Sigmoid colon (tissue), 7 donors: ENCODE data around the gene NDC80. TPM values are rescaled to one million over a fixed set of nuclear protein-coding genes. Genes with fewer than 3 reads are reported as not detected.

Experiments
- DNase-seq: peaks from one replicate; pipeline ENCODE4 v3.0.0-alpha.2; 2019
- H3K27ac ChIP-seq, 4 donors: fragments of 200-600 bp; sonication (generic); one replicate each; pipeline ENCODE4 v1.5.1; 2016 to 2019; ENCODE audit warnings: mild to moderate bottlenecking in 1 of 4
- H3K27me3 ChIP-seq, 3 donors: fragments of 200-600 bp; sonication (generic); one replicate each; pipeline ENCODE4 v1.5.1; 2019; ENCODE audit warnings: mild to moderate bottlenecking in 1 of 3
- H3K36me3 ChIP-seq, 4 donors: fragments of 200-600 bp; sonication (generic); one replicate each; pipeline ENCODE4 v1.5.1; 2016 to 2019
- H3K4me1 ChIP-seq, 4 donors: fragments of 200-600 bp; sonication (generic); one replicate each; pipeline ENCODE4 v1.5.1; 2017 to 2019
- H3K4me3 ChIP-seq, 4 donors: fragments of 200-600 bp; sonication (generic); one replicate each; pipeline ENCODE4 v1.5.1; 2017 to 2019; ENCODE audit warnings: mild to moderate bottlenecking in 2 of 4, moderate library complexity in 1 of 4
- H3K9me3 ChIP-seq, 4 donors: fragments of 200-600 bp in 3 of 4; sonication (generic) in 3 of 4; one replicate each; pipeline versions ENCODE4 v1.5.1 to v1.6.1; 2013 to 2019
- EP300 ChIP-seq, 4 donors: sonication (generic); formaldehyde crosslinking; IDR thresholded peaks; one replicate each; pipeline ENCODE4 v1.6.1; 2017; ENCODE audit warnings: antibody characterized with exemption in 4 of 4
- POLR2A ChIP-seq, 2 donors: fragments of 450-650 bp; IDR thresholded peaks; one replicate each; pipeline ENCODE4 v1.6.1; 2016; ENCODE audit warnings: antibody characterized with exemption in 2 of 2, mild to moderate bottlenecking in 2 of 2, moderate library complexity in 2 of 2
- POLR2AphosphoS5 ChIP-seq, 4 donors: sonication (generic); formaldehyde crosslinking; IDR thresholded peaks; one replicate each; pipeline ENCODE4 v1.6.1; 2017; ENCODE audit warnings: antibody characterized with exemption in 4 of 4
- WGBS, 2 donors: extraction: QIAGEN DNeasy Blood & Tissue Kit; methylation state at CpG; one replicate each; pipeline ENCODE4 v1.1.7; 2013; 5-methylcytosine and 5-hydroxymethylcytosine counted together
- intact Hi-C: fragments of 100-400 bp; cut with DNase I; formaldehyde crosslinking; loops from one replicate; pipeline ENCODE4 v1.15.1; 2023
- polyA plus RNA-seq, 3 donors: library from polyadenylated mRNA; stranded (reverse); fragments of 200-250 nt; gene quantifications; one replicate each; pipeline ENCODE4 v1.2.3, GENCODE V29; 2013
- total RNA-seq, 4 donors: library from RNA; depleted of rRNA; stranded (reverse); fragments of >200 nt; gene quantifications; one replicate each; pipeline ENCODE4 v1.1.0, GENCODE V29; 2016
- TF ChIP-seq, protein P1 (sequence below), 4 experiments: fragments of 450-650 bp in 3 of 4; fragments of 200-600 bp in 1 of 4; IDR thresholded peaks; one replicate each; pipeline ENCODE4 v1.5.1; 2016 to 2019; ENCODE audit warnings: antibody characterized with exemption in 4 of 4, mild to moderate bottlenecking in 3 of 4, moderate library complexity in 2 of 4
- donor health status: healthy with polysubstance abuse.
- donor health status: Bipolar disorder and iron deficiency.
- donor health status: healthy.

Gene NDC80
- total and polyA plus RNA-seq, 7 donors: 0.36 to 12.6 (median 1.2) TPM; not detected in 2

DNA sequence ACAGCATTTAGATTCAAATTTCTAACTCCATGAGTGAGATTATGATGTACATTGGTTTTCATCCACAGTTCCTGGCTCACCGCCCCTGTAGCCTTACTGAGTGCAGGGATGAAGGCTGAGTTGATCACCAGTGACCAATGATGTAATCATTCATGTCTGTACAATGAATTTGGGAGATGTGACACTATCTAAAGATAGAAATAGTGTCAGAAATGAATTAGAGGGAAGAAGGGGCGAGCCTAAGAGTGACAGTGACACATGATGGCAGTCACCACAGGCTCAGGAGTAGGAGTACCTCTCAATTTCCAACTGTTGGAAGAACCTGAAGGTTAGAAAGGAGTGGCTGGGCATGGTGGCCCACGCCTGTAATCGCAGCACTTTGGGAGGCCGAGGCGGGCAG, 3.2 kb upstream of the NDC80 start:
- Histone ChIP-seq H3K36me3 (peaks cover 0 to 9% (median 0%) of the 10 kb centered on the region in 4 donors), H3K27ac (no peak overlapping the region), H3K27me3 (peaks cover 0 to 4% (median 0%) of the 10 kb centered on the region in 3 donors), H3K4me3 (no peak overlapping the region), H3K9me3 (no peaks in the 10 kb centered on the region), H3K4me1 (peaks cover 0 to 23% (median 18%) of the 10 kb centered on the region in 4 donors)
- intact Hi-C loops: no loop called here
- no peak for DNase-seq
- TF ChIP-seq POLR2AphosphoS5 (IDR thresholded peaks at IDR 0.05): no peak
- TF ChIP-seq, protein P1, sequence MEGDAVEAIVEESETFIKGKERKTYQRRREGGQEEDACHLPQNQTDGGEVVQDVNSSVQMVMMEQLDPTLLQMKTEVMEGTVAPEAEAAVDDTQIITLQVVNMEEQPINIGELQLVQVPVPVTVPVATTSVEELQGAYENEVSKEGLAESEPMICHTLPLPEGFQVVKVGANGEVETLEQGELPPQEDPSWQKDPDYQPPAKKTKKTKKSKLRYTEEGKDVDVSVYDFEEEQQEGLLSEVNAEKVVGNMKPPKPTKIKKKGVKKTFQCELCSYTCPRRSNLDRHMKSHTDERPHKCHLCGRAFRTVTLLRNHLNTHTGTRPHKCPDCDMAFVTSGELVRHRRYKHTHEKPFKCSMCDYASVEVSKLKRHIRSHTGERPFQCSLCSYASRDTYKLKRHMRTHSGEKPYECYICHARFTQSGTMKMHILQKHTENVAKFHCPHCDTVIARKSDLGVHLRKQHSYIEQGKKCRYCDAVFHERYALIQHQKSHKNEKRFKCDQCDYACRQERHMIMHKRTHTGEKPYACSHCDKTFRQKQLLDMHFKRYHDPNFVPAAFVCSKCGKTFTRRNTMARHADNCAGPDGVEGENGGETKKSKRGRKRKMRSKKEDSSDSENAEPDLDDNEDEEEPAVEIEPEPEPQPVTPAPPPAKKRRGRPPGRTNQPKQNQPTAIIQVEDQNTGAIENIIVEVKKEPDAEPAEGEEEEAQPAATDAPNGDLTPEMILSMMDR (IDR thresholded peaks at IDR 0.05): no peak
- no peak for TF ChIP-seq EP300 (IDR thresholded peaks at IDR 0.05)
- 70 to 74% methylated on average over 6 of the region's 6 CpGs for WGBS, 2 donors

- H3K27me3 ChIP-seq: peaks cover 0 to 4% (median 0%) of the 10 kb centered on the region in 3 donors
- TF ChIP-seq, protein P1 (IDR thresholded peaks at IDR 0.05): no peak
- TF ChIP-seq POLR2A (IDR thresholded peaks at IDR 0.05): no peak
- no peak for TF ChIP-seq POLR2AphosphoS5 (IDR thresholded peaks at IDR 0.05)
- no peak for TF ChIP-seq EP300 (IDR thresholded peaks at IDR 0.05)
- WGBS, 2 donors: 95 to 97% methylated on average over 3 of the region's 3 CpGs
- H3K27ac ChIP-seq: no peak overlapping the region
- peaks cover 0 to 9% (median 0%) of the 10 kb centered on the region in 4 donors for H3K36me3 ChIP-seq
- peaks cover 0 to 23% (median 18%) of the 10 kb centered on the region in 4 donors for H3K4me1 ChIP-seq
- intact Hi-C loops: no loop called here
- no peaks in the 10 kb centered on the region for H3K9me3 ChIP-seq
- DNase-seq: no peak
- H3K4me3 ChIP-seq: no peak overlapping the region
Observed at GRCh38 chr18:2568605-2569004, 2.8 kb upstream of the NDC80 start.

DNA sequence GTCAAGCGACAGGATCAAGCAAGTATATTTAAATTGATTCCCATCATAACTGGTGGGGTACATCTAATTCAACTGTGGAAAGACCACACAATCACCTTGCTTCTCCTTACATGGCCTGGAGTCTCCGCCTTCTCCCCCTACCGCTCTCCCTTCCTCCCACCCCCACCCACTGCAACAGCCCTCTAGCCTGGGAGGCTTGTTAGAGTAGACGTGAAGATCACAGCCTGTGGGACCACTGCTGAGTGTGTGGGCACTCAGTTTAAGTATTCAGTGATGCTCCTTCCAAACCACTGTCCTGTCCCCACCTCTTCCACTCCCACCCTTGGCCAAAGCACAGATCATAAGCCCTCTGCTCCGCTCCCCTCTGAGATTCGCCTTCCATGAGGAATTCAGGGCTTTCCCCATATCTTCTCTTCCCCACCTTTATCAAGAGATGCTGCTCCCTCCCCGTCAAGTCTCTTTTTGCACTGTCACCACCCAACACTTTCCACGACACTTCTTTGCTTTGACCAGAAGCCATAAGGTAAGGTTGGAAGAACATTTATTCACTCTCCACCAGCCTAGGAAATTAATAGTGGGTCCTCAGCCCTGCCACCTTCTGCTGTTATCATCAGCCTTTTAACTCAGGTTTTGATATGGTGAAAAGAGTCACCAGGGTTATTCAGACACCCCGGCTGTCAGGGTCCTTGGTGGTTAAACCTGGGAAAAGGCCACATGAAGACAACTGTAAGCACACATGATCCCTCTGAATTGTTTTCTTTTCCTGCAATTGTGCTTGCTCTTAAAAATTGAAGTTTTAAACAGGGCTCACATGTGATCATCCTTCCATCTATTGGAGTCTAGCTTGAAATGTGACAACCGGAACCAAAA, 1.8 kb upstream of the NDC80 start:
- Histone ChIP-seq H3K4me1 (peaks cover 0 to 23% (median 18%) of the 10 kb centered on the region in 4 donors), H3K36me3 (peaks cover 0 to 9% (median 0%) of the 10 kb centered on the region in 4 donors), H3K9me3 (no peaks in the 10 kb centered on the region), H3K4me3 (peak overlapping the region in 1 of 4 donors; percentile 65), H3K27me3 (peaks cover 0 to 4% (median 0%) of the 10 kb centered on the region in 3 donors), H3K27ac (no peak overlapping the region)
- intact Hi-C loops: no loop called here
- WGBS, 2 donors: 92 to 93% methylated on average over 10 of the region's 10 CpGs
- no peak for DNase-seq
- TF ChIP-seq POLR2A (IDR thresholded peaks at IDR 0.05) (no peak), EP300 (IDR thresholded peaks at IDR 0.05) (no peak), POLR2AphosphoS5 (IDR thresholded peaks at IDR 0.05) (no peak)
- TF ChIP-seq, protein P1 (IDR thresholded peaks at IDR 0.05): no peak

DNA sequence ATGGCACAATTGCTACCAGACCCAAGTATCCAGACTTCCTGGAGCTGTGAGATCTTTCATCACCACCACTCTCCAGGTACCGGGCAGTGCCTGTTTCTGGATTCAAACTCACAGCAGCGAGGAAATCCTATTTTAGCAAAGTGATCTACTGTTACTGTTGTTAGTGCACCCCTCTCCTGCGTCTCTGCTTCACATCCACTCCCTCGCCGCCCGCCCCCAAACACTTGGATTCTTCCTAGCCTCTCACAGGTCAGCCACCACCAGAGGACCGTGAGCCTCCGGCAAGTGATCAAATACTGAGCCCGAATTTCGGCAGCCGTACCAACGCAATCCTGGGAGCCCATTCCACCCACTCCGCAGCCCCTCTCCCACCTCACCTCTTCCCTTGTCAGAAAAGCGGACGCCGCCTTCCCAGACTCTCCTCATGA, 571 bp upstream of the NDC80 start:
- TF ChIP-seq, protein P1 (IDR thresholded peaks at IDR 0.05): no peak
- TF ChIP-seq EP300 (IDR thresholded peaks at IDR 0.05) (no peak), POLR2A (IDR thresholded peaks at IDR 0.05) (no peak), POLR2AphosphoS5 (IDR thresholded peaks at IDR 0.05) (no peak)
- Histone ChIP-seq H3K9me3 (no peaks in the 10 kb centered on the region), H3K27ac (peak overlapping the region; percentile 93 to 96 (median 94)), H3K4me3 (peak overlapping the region; percentile 65 to 70 (median 67)), H3K4me1 (peaks cover 0 to 23% (median 18%) of the 10 kb centered on the region in 4 donors), H3K36me3 (peaks cover 0 to 9% (median 0%) of the 10 kb centered on the region in 4 donors), H3K27me3 (peaks cover 0 to 4% (median 0%) of the 10 kb centered on the region in 3 donors)
- intact Hi-C loops: loop anchor here (1.0 kb wide), 1 partner anchor 85 kb away; the partner anchor contains the start of gene SMCHD1
- WGBS, 2 donors: 0% methylated on average over 16 of the region's 16 CpGs
- DNase-seq: peak; percentile 82
